Neural progenitor cell (in vitro differentiated cells): ENCODE data around the gene GMDS.

Experiments
- CTCF ChIP-seq: fragments of 200-600 bp; sonication (generic); IDR thresholded peaks from 2 replicates; pipeline ENCODE4 v1.5.1; 2017; ENCODE audit warnings: antibody characterized with exemption, mild to moderate bottlenecking
- EZH2 ChIP-seq: fragments of 200-600 bp; sonication (generic); IDR thresholded peaks from 2 replicates; pipeline ENCODE4 v1.6.1; 2017; ENCODE audit warnings: antibody characterized with exemption, mild to moderate bottlenecking, moderate library complexity

- TF ChIP-seq CTCF (no peak), EZH2 (no peak)
Observed at GRCh38 chr6:1858196-1858595, 387.2 kb downstream of the GMDS start.
